ENCODE data around the gene VTN. TPM values are rescaled to one million over a fixed set of nuclear protein-coding genes. Genes with fewer than 3 reads are reported as not detected.

The VTN gene
- total and polyA plus RNA-seq, 2 donors (not counting 3 experiments of a cell fraction or from before 2014, with no cell fraction given) = 1.1 TPM; not detected in 1

DNA sequence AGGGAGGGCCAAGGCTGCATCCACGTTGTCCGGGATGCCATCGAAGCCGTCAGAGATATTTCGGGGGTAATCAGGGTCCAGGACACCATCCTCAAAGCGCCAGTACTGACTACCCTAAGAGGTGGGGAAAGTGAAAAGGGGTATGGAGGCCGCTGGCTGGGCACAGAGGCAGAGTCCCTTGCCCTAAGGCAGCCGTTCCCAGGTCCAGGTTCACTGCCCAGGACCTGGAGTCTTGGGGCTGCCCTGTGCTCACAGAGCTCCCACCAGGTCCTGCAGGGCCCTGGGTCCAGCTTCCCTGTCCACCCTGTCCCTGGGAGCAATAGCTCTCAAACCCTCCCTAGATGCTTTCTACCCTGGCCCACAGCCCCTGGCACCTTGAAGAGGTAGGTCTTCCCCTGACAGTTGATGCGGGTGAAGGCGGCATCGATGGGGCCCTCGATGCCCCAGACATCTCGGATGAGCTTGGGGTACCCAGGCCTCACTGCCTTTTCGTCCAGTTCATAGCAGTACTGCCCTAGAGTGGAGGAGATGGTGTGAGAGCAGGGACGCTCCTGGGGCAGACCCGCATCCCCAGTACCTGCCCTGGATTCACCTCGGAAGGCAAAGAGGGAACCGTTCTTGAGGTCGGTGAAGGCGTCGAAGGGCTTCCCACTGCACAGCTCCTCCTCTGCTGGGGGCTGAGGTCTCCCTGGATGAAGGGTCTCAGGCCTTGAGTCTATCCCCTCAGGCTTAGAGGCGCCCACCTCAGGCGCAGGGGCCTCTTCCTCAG lies 1.0 kb downstream of the VTN start:
- Histone ChIP-seq H3K4me3 (replicated peaks in 1 of 3; ENCODE audit: insufficient read depth in 1 of 3, low read depth in 1 of 3, low read length in 3 of 3) (no peak overlapping the region), H3K79me2 (ENCODE audit: control insufficient read depth, insufficient read depth, low read length) (no peaks in the 10 kb centered on the region), H2AFZ (ENCODE audit: low read depth, low read length) (no peak overlapping the region), H3K27ac (ENCODE audit: insufficient read depth, low read depth, low read length) (no peak overlapping the region), H3K4me1 (ENCODE audit: control insufficient read depth, extremely low read depth, insufficient read depth, low read length) (peaks cover 13% of the 10 kb centered on the region), H4K20me1 (replicated peaks; ENCODE audit: control insufficient read depth, extremely low read depth, insufficient read depth, low read length) (no peaks in the 10 kb centered on the region), H3K9ac (replicated peaks; ENCODE audit: extremely low read depth, insufficient read depth, low read length) (no peak overlapping the region), H3K27me3 (ENCODE audit: control insufficient read depth in 2 of 2, insufficient read depth in 2 of 2, low read length in 2 of 2) (no peaks in the 10 kb centered on the region), H3K4me2 (ENCODE audit: insufficient read depth, low read length) (no peak overlapping the region), H3K9me1 (replicated peaks; ENCODE audit: control insufficient read depth, extremely low read depth, insufficient read depth, low read length) (no peaks in the 10 kb centered on the region), H3K36me3 (ENCODE audit: control insufficient read depth in 2 of 2, extremely low read depth in 1 of 2, insufficient read depth in 2 of 2, low read length in 2 of 2) (peaks cover 0 to 4% of the 10 kb centered on the region in 2 experiments), H3K9me3 (replicated peaks; ENCODE audit: control insufficient read depth, insufficient read depth, low read length) (no peaks in the 10 kb centered on the region)
- POLR2A ChIA-PET = no interaction called here
- FAIRE-seq (no peak), DNase-seq (ENCODE audit: low read depth, low spot score) (no peak)
- no TSS peak for BruUV-seq (replicated peaks)
- CTCF ChIA-PET = interaction anchor here (0.7 to 6.7 kb wide), 4 partner anchors 11 to 117 kb away, joined by 3 to 36 read pairs (median 3); partner anchors contain the start of genes POLDIP2 and TNFAIP1
- dilution Hi-C loops (cut with MboI; ENCODE audit: extremely low pct_ligation_motif_present, low sequenced_read_pairs) = no loop called here
- TF ChIP-seq, protein P1, sequence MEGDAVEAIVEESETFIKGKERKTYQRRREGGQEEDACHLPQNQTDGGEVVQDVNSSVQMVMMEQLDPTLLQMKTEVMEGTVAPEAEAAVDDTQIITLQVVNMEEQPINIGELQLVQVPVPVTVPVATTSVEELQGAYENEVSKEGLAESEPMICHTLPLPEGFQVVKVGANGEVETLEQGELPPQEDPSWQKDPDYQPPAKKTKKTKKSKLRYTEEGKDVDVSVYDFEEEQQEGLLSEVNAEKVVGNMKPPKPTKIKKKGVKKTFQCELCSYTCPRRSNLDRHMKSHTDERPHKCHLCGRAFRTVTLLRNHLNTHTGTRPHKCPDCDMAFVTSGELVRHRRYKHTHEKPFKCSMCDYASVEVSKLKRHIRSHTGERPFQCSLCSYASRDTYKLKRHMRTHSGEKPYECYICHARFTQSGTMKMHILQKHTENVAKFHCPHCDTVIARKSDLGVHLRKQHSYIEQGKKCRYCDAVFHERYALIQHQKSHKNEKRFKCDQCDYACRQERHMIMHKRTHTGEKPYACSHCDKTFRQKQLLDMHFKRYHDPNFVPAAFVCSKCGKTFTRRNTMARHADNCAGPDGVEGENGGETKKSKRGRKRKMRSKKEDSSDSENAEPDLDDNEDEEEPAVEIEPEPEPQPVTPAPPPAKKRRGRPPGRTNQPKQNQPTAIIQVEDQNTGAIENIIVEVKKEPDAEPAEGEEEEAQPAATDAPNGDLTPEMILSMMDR (IDR thresholded peaks at IDR 0.05; ENCODE audit: extremely low read depth in 1 of 2, insufficient read depth in 1 of 2, low read depth in 1 of 2, low read length in 2 of 2) = no peak
- TF ChIP-seq MYC (IDR thresholded peaks at IDR 0.05; ENCODE audit: low read depth, low read length) = no peak
- intact Hi-C loops (cut with micrococcal nuclease) = no loop called here

DNA sequence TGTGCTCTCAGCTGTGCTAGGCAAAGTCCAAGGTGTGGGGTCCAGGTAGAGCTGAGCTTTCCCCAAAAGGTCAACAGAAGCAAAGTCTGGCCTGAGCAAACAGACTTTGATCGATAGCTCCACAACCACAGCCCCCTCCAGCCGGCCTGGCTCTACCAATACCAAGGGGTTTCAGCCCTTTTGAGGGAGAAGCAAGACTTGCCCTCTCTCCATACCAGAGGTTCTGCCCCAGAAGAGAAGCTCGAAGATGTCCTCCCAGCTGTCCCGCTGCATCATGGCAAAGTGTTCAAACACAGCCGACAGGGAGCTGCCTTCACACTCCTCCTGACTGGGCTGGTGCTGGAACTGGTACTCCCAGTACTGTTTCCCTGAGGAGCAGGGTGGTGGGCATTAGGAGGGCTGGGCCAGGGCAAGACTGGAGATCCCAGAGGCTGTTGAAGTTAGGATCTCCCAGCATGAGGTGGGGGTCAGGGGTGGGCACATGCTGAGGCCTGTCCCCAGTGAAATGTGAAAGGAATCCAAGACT lies 1.7 kb downstream of the VTN start:
- ChIA-PET CTCF (interaction anchor here (0.7 to 6.7 kb wide), 4 partner anchors 11 to 117 kb away, joined by 3 to 36 read pairs (median 3); partner anchors contain the start of genes POLDIP2 and TNFAIP1), POLR2A (no interaction called here)
- TF ChIP-seq POLR2AphosphoS5 (IDR thresholded peaks at IDR 0.05; ENCODE audit: insufficient read depth, low read depth, low read length) = no peak
- no peak for TF ChIP-seq MYC (IDR thresholded peaks at IDR 0.05; ENCODE audit: low read depth, low read length)
- TF ChIP-seq, protein P1 (IDR thresholded peaks at IDR 0.05; ENCODE audit: extremely low read depth in 1 of 2, insufficient read depth in 1 of 2, low read depth in 1 of 2, low read length in 2 of 2) = no peak
- TF ChIP-seq, protein P2, sequence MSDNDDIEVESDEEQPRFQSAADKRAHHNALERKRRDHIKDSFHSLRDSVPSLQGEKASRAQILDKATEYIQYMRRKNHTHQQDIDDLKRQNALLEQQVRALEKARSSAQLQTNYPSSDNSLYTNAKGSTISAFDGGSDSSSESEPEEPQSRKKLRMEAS (IDR thresholded peaks at IDR 0.05; ENCODE audit: insufficient read depth, insufficient read length) = no peak
- no peak for TF ChIP-seq JUN (IDR thresholded peaks at IDR 0.05; ENCODE audit: borderline replicate concordance, insufficient read depth, insufficient read length, low read depth)
- TF ChIP-seq POLR2A (IDR thresholded peaks at IDR 0.05; ENCODE audit: low read depth, low read length) = no peak
- TF ChIP-seq GATA2 (IDR thresholded peaks at IDR 0.05; ENCODE audit: insufficient read depth, insufficient read length, low read depth, low read length) = no peak
- TF ChIP-seq FOS (IDR thresholded peaks at IDR 0.05; ENCODE audit: borderline replicate concordance, insufficient read depth, low read length) = no peak
- no peak for TF ChIP-seq EZH2 (IDR thresholded peaks at IDR 0.05; ENCODE audit: borderline replicate concordance, low read depth, low read length, severe bottlenecking)
- H3K27ac ChIP-seq (ENCODE audit: insufficient read depth, low read depth, low read length) = no peak overlapping the region
- no TSS peak for BruUV-seq (replicated peaks)
- intact Hi-C loops (cut with micrococcal nuclease) = no loop called here
- H3K79me2 ChIP-seq (ENCODE audit: control insufficient read depth, insufficient read depth, low read length) = no peaks in the 10 kb centered on the region
- no peak for FAIRE-seq
- H3K36me3 ChIP-seq (ENCODE audit: control insufficient read depth in 2 of 2, extremely low read depth in 1 of 2, insufficient read depth in 2 of 2, low read length in 2 of 2) = peaks cover 0 to 7% of the 10 kb centered on the region in 2 experiments
- H3K4me3 ChIP-seq (replicated peaks in 1 of 3; ENCODE audit: insufficient read depth in 1 of 3, low read depth in 1 of 3, low read length in 3 of 3) = no peak overlapping the region
- no peaks in the 10 kb centered on the region for H4K20me1 ChIP-seq (replicated peaks; ENCODE audit: control insufficient read depth, extremely low read depth, insufficient read depth, low read length)
- no peaks in the 10 kb centered on the region for H3K9me3 ChIP-seq (replicated peaks; ENCODE audit: control insufficient read depth, insufficient read depth, low read length)
- H2AFZ ChIP-seq (ENCODE audit: low read depth, low read length) = no peak overlapping the region
- dilution Hi-C loops (cut with MboI; ENCODE audit: extremely low pct_ligation_motif_present, low sequenced_read_pairs) = no loop called here
- no peaks in the 10 kb centered on the region for H3K9me1 ChIP-seq (replicated peaks; ENCODE audit: control insufficient read depth, extremely low read depth, insufficient read depth, low read length)
- no peak overlapping the region for H3K4me2 ChIP-seq (ENCODE audit: insufficient read depth, low read length)
- DNase-seq (ENCODE audit: low read depth, low spot score) = no peak
- H3K4me1 ChIP-seq (ENCODE audit: control insufficient read depth, extremely low read depth, insufficient read depth, low read length) = peaks cover 13% of the 10 kb centered on the region
- no peaks in the 10 kb centered on the region for H3K27me3 ChIP-seq (ENCODE audit: control insufficient read depth in 2 of 2, insufficient read depth in 2 of 2, low read length in 2 of 2)
- no peak overlapping the region for H3K9ac ChIP-seq (replicated peaks; ENCODE audit: extremely low read depth, insufficient read depth, low read length)

All from endothelial cell of umbilical vein (primary cell).